ENCODE data around the gene PCDHGA6.

Gene PCDHGA6

DNA sequence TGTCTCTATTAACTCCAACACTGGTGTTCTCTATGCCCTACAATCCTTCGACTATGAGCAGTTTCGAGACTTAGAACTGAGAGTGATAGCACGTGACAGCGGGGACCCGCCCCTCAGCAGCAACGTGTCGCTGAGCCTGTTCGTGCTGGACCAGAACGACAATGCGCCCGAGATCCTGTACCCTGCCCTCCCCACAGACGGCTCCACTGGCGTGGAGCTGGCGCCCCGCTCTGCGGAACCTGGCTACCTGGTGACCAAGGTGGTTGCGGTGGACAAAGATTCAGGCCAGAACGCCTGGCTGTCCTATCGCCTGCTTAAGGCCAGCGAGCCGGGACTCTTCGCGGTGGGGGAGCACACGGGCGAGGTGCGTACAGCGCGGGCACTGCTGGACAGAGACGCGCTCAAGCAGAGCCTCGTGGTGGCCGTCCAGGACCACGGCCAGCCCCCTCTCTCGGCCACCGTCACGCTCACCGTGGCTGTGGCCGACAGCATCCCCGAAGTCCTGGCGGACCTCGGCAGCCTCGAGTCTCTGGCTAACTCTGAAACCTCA lies 49.1 kb downstream of the PCDHGA6 start:
- DNase-seq: no peak

- DNase-seq: no peak
Observed at GRCh38 chr5:141427783-141428426, 54.2 kb downstream of the PCDHGA6 start.

Measured in stimulated activated CD4-positive, alpha-beta T cell treated with anti-CD3 and anti-CD28 coated beads, Interleukin-4, amount 100 ng/mL, for 1 hour (primary cell).